NCI-H2107 treated with DMSO at 0.1 percent for 48 hours (cell line): ENCODE data around the gene POLD2.
"Not testable (repeated sequence)": the region's sequence is repeated elsewhere in the genome, so short reads cannot be mapped to it uniquely, and the experiment has no call there.

Source experiments
- DNase-seq: peaks from one replicate; lab custom pipeline; 2025; ENCODE audit not compliant: unreplicated experiment; lab: John Stamatoyannopoulos, UW

POLD2 gene

GRCh38 chr7:44139311-44140010 lies 16.1 kb upstream of the POLD2 start:
- no peak for DNase-seq

- no peak for DNase-seq
Observed at GRCh38 chr7:44138698-44139097, 15.3 kb upstream of the POLD2 start.

GRCh38 chr7:44136731-44137130 lies 13.4 kb upstream of the POLD2 start:
- no peak for DNase-seq

GRCh38 chr7:44134943-44135628 lies 11.7 kb upstream of the POLD2 start:
- DNase-seq = no peak

GRCh38 chr7:44133295-44133694 lies 9.9 kb upstream of the POLD2 start:
- no peak for DNase-seq

GRCh38 chr7:44132039-44132438 lies 8.7 kb upstream of the POLD2 start:
- no peak for DNase-seq

- no peak for DNase-seq
Observed at GRCh38 chr7:44131173-44132029, 8.1 kb upstream of the POLD2 start.

- no peak for DNase-seq
Observed at GRCh38 chr7:44128721-44129582, 5.6 kb upstream of the POLD2 start.

GRCh38 chr7:44127161-44127560 lies 3.8 kb upstream of the POLD2 start:
- DNase-seq = no peak

- not testable (repeated sequence) for DNase-seq
Observed at GRCh38 chr7:44126574-44126973, 3.2 kb upstream of the POLD2 start.

- DNase-seq = no peak
Observed at GRCh38 chr7:44124822-44125202, 1.5 kb upstream of the POLD2 start.

GRCh38 chr7:44122529-44122928 lies 819 bp downstream of the POLD2 start:
- DNase-seq = no peak

- DNase-seq = no peak
Observed at GRCh38 chr7:44121761-44122420, 1.5 kb downstream of the POLD2 start.

- DNase-seq = no peak
Observed at GRCh38 chr7:44120395-44120794, 3.0 kb downstream of the POLD2 start.

- DNase-seq = no peak
Observed at GRCh38 chr7:44119829-44120380, 3.4 kb downstream of the POLD2 start.

- DNase-seq = no peak
Observed at GRCh38 chr7:44117801-44118429, 5.4 kb downstream of the POLD2 start.

- no peak for DNase-seq
Observed at GRCh38 chr7:44116789-44117666, 6.3 kb downstream of the POLD2 start.

- DNase-seq = no peak
Observed at GRCh38 chr7:44116087-44116788, 7.1 kb downstream of the POLD2 start.
